Stimulated activated CD8-positive, alpha-beta memory T cell treated with anti-CD3 and anti-CD28 coated beads, Interleukin-4, amount 100 ng/mL, for 48 hours (primary cell): ENCODE results near the gene INPP1.

Source experiments
- DNase-seq: peaks from one replicate; pipeline ENCODE4 v3.0.0-alpha.2; 2020

Gene INPP1

DNA sequence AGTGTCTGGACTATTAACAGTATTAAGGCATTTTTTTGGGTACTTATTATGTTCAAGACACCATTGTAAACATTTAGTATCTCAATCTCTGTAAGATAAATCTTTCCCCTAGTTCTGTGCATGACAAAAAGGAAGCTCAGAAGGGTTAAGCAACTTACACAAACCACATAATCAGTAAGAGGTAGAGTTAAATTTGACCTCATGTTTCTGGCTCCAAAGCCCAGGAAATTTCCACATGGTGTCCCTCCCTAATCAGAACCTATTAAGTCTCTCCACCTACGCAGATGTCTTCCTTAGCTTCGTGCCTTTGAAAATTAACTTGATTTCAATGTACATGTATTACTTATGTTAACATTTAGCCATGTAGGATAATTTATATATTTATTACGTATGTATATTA is 66.8 kb downstream of the INPP1 start:
- DNase-seq = no peak

DNA sequence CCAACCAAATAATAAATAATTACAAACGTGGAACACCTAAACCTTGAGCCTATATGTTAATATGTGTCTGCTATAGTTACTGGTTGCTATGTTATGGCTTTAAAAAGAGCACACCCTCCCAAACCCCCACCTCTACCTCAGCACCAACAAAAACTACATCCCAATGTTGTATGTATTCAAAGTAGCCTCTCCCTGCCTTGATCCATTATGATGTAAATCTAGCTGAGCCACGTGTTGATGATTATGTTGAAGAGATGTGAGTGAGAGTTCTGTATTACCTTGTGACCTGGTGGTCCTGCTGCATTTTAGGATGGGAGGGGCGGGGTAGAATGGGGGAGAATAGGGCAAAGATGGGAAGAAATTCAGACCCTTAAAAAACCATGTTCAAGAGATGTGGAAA is 69.6 kb downstream of the INPP1 start:
- no peak for DNase-seq

DNA sequence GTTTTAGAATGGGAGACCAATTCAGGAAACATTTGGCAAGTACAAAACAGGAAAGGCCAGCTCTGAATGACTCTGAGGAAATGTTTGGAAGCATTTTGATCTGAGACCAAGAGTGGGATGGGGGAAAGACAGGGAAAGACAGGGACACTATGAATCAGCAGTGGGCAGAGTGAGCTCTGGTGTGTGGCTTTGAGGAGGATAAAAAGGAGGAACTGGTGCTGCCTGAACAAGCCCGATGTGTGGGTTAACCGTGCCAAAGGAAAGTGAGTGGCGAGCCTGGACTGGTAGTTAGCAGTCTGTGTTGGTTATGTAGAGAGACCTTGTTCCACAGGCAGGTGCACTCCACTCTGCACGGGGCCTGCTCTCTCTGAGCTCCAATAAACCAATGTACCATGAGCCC is 70.0 kb downstream of the INPP1 start:
- DNase-seq = no peak

DNA sequence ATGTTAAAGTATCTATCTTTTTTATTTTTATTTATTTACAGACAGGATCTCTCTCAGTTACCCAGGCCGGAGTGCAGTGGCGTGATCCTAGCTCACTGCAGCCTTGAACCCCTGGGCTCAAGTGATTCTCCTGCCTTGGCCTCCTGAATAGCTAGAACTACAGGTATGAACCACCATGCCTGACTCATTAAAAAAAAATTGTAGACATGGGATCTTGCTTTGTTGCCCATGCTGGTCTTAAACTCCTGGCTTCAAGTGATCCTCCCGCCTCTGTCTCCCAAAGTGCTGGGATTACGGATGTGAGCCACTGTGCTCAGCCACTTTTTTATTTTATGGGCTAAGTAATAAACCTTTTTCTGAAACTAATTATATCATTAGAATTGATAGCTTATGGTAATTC is 71.9 kb downstream of the INPP1 start:
- DNase-seq = no peak

- no peak for DNase-seq
Observed at GRCh38 chr2:190415794-190416775, 72.7 kb downstream of the INPP1 start.

GRCh38 chr2:190417045-190417842 is 73.9 kb downstream of the INPP1 start:
- DNase-seq = no peak

- DNase-seq = no peak
Observed at GRCh38 chr2:190418727-190419126, 75.3 kb downstream of the INPP1 start.

GRCh38 chr2:190420801-190421200 is 77.4 kb downstream of the INPP1 start:
- DNase-seq = no peak
